Ishikawa (cell line): Measurements from ENCODE around the gene TSPEAR.

Experiments used
- CEBPB ChIP-seq: IDR thresholded peaks from 2 replicates; pipeline ENCODE4 v1.6.1; 2012
- CREB1 ChIP-seq: IDR thresholded peaks from 2 replicates; pipeline ENCODE4 v1.6.1; 2012; ENCODE audit warnings: low read depth
- EGR1 ChIP-seq: IDR thresholded peaks from 2 replicates; pipeline ENCODE4 v1.6.1; 2012
- EP300 ChIP-seq: IDR thresholded peaks from 2 replicates; pipeline ENCODE4 v1.6.1; 2012; ENCODE audit warnings: borderline replicate concordance
- FOXM1 ChIP-seq: IDR thresholded peaks from 2 replicates; pipeline ENCODE4 v1.6.1; 2012; ENCODE audit warnings: low read depth, borderline replicate concordance
- NFIC ChIP-seq: IDR thresholded peaks from 2 replicates; pipeline ENCODE4 v1.6.1; 2012
- RAD21 ChIP-seq: IDR thresholded peaks from 2 replicates; pipeline ENCODE4 v1.6.1; 2012; ENCODE audit warnings: low read depth
- TAF1 ChIP-seq: IDR thresholded peaks from 2 replicates; pipeline ENCODE4 v1.6.1; 2012; ENCODE audit warnings: low read depth, mild to moderate bottlenecking
- TCF12 ChIP-seq: IDR thresholded peaks from 2 replicates; pipeline ENCODE4 v1.6.1; 2012; ENCODE audit warnings: low read depth
- TEAD4 ChIP-seq: IDR thresholded peaks from 2 replicates; pipeline ENCODE4 v1.6.1; 2012
- YY1 ChIP-seq: IDR thresholded peaks from 2 replicates; pipeline ENCODE4 v1.6.1; 2012; ENCODE audit warnings: low read depth
- ZBTB7A ChIP-seq: IDR thresholded peaks from 2 replicates; pipeline ENCODE4 v1.6.1; 2012; ENCODE audit warnings: low read depth
- TF ChIP-seq, protein P1 (sequence below): IDR thresholded peaks from 2 replicates; pipeline ENCODE4 v1.6.1; 2012
- TF ChIP-seq, protein P2 (sequence below): IDR thresholded peaks from 2 replicates; pipeline ENCODE4 v1.6.1; 2012; ENCODE audit warnings: low read depth, mild to moderate bottlenecking
- TF ChIP-seq, protein P3 (sequence below): IDR thresholded peaks from 2 replicates; pipeline ENCODE4 v1.6.1; 2012

TSPEAR gene

DNA sequence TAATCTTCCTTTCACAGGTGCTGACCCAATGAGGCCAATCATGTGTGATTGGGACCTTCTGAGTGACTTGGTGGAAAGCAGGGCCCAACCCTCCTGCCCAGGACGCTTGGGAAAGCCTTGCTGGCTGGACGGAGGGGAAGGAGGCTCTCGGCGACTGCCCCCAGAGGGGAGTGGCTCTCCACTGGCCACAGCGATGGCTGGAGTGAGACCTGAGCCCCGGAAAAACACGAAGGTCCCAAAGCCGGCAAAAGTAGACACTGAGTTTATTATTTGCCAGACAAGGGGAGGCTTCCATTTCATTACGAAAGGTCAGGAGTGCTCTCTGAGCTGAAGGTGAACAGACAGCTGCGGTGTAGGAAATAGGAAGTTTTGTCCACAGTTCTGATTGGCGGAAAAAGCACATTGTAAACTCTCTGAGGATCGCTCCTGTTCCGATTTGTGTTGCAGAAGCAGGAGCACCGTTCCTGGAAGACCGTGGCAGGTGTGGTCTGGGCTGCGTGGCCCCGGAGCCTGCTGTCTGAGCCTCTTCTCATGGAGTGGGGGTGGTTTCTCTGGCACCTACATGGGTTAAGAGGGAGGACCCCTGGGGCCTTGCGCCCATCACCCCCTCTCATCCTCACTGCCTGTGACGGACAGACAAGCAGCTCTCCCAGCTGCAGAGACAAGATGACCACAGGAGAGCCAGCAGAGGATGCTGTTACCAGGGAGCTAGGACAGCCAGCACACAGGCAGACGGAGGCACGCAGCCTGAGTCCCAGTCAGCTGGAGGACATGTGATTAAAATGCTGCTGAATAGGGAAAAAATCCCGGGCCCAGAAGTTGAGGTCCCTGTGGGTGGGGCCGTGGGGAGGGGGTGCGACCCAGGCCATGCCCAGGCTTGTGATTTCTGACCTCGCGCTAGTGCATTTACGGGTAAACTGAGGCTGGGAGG lies 212.8 kb downstream of the TSPEAR start:
- TF ChIP-seq, protein P1, sequence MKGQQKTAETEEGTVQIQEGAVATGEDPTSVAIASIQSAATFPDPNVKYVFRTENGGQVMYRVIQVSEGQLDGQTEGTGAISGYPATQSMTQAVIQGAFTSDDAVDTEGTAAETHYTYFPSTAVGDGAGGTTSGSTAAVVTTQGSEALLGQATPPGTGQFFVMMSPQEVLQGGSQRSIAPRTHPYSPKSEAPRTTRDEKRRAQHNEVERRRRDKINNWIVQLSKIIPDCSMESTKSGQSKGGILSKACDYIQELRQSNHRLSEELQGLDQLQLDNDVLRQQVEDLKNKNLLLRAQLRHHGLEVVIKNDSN, result no peak
- TF ChIP-seq EP300, result no peak
- TF ChIP-seq TAF1, result no peak
- TF ChIP-seq, protein P2, sequence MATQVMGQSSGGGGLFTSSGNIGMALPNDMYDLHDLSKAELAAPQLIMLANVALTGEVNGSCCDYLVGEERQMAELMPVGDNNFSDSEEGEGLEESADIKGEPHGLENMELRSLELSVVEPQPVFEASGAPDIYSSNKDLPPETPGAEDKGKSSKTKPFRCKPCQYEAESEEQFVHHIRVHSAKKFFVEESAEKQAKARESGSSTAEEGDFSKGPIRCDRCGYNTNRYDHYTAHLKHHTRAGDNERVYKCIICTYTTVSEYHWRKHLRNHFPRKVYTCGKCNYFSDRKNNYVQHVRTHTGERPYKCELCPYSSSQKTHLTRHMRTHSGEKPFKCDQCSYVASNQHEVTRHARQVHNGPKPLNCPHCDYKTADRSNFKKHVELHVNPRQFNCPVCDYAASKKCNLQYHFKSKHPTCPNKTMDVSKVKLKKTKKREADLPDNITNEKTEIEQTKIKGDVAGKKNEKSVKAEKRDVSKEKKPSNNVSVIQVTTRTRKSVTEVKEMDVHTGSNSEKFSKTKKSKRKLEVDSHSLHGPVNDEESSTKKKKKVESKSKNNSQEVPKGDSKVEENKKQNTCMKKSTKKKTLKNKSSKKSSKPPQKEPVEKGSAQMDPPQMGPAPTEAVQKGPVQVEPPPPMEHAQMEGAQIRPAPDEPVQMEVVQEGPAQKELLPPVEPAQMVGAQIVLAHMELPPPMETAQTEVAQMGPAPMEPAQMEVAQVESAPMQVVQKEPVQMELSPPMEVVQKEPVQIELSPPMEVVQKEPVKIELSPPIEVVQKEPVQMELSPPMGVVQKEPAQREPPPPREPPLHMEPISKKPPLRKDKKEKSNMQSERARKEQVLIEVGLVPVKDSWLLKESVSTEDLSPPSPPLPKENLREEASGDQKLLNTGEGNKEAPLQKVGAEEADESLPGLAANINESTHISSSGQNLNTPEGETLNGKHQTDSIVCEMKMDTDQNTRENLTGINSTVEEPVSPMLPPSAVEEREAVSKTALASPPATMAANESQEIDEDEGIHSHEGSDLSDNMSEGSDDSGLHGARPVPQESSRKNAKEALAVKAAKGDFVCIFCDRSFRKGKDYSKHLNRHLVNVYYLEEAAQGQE, result no peak
- TF ChIP-seq CREB1, result no peak
- TF ChIP-seq YY1, result no peak

DNA sequence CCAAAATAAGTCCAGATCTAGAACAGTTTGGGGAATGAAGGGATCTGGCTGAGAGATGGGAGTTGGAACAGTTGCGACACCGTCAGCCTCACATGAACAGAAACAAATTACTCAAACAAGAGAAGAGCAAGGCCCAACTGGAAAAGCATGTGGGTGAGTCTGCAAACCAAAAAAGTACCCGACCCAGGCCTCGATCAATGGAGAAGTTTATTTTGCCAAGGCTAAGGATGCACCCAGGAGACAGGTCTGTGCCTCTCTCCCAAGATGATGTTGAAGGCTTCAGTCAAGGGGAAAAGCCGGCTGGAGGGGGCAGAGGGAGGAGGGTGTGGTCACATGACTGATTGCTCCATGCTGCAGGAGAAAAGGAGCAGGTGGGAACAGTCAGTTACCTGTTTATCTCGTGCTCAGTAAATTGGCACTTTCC lies 213.7 kb downstream of the TSPEAR start:
- TF ChIP-seq NFIC, result no peak
- TF ChIP-seq CEBPB, result no peak
- TF ChIP-seq YY1, result no peak

DNA sequence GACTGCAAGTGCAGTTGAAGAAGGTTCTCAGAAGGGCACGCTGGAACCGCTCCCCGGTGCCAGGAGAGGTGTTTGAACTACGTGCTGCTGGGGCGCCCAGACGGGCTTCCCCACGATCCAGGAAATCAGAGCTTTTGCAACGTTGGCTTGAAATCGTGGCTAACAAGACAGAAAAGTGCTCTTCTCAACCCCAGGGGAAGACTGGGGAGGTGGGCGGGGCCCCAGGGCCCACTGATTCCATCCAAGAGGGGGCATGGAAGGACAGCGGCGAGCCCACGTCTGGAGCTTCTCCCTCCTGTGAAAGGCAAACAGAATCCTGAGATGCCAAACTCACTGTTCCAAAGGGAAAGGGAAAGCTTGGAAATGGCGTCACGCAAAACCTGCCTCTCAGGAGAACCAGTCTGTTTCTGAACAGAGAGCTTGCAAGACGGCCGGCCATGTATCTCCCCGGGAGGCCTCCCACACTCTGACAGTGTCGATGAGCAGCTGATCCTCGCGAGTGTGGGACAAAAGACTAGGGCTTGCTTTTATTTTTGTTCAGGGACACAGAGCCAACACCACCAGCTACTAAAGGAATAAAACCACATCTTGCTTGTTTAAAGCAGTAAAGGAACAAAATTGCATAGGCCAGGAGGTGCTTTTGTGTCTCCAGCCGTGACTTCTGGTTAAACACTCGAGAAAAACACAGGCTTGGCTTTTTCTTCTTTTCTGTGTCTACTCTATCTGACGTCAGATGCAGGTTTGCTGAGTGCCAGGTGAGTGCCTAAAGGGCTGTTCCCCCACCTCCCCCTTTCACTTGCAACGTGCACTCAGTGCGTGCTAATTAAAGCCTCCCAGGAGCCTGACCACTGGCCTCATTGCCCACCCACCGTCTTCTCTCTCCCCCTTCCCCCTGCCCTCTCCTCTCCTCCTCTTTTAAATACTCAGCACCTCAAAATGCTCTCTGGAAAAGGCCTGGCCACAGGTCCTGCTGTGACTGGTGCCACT lies 214.5 kb downstream of the TSPEAR start:
- TF ChIP-seq YY1 (no peak), RAD21 (no peak), EP300 (no peak), NFIC (no peak), TCF12 (no peak), FOXM1 (no peak), EGR1 (no peak), TEAD4 (no peak), CREB1 (no peak), CEBPB (no peak), TAF1 (no peak), ZBTB7A (no peak)
- TF ChIP-seq, protein P2, result no peak
- TF ChIP-seq, protein P1, result no peak
- TF ChIP-seq, protein P3, sequence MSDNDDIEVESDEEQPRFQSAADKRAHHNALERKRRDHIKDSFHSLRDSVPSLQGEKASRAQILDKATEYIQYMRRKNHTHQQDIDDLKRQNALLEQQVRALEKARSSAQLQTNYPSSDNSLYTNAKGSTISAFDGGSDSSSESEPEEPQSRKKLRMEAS, result no peak

DNA sequence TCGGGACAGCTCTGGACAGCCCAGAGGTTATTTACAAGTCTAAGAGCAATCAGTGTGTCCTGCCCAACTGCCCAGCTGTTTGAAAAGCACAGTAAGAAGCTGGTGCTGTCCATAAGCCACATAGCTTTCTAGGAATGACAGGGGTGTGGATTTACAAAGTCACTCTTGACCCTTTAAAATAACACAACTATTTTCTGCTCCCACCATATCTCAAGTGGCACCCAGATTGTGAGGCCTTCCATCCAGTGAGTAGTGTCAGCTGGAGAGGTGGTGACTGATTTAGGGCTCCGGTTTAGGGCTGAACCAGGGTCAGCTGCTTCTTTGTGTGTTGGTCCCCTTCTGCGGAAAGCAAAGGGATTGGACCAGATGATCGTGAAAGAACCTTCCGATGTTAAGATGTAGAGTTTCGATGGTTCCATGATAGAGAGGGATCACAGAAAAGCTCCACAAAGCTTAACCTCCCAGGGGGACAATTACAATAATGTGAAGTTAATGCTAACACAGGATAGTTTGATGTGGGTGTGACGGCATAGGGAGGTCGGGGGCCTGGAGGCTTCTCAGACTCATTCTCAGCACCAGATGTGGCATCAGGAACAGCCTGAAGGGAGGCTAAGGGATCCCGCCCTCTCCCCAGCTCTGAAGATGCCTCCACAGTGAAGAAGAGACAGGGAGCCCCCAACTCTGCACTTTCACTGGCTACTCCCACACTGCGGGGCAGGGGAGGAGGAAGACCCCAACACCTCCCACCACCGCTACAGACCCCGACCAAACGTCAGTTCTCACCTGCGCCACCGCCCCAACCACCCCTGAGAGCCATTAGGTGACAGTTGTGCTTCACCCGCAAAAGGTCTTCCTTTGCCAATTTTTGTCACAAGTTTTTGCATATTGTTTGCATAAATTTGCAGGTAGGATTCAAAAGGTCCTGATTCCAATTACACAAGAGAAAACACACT lies 215.5 kb downstream of the TSPEAR start:
- TF ChIP-seq TAF1 (no peak), FOXM1 (no peak), EP300 (no peak), ZBTB7A (no peak), NFIC (no peak), CEBPB (no peak), CREB1 (no peak), YY1 (no peak), EGR1 (no peak), RAD21 (no peak), TEAD4 (no peak), TCF12 (no peak)
- TF ChIP-seq, protein P2, result no peak
- TF ChIP-seq, protein P1, result no peak
- TF ChIP-seq, protein P3, result no peak
